Measurements from ENCODE around the gene UBE2K.
"Not testable (repeated sequence)": the region's sequence is repeated elsewhere in the genome, so short reads cannot be mapped to it uniquely, and the experiment has no call there.

The UBE2K gene

DNA sequence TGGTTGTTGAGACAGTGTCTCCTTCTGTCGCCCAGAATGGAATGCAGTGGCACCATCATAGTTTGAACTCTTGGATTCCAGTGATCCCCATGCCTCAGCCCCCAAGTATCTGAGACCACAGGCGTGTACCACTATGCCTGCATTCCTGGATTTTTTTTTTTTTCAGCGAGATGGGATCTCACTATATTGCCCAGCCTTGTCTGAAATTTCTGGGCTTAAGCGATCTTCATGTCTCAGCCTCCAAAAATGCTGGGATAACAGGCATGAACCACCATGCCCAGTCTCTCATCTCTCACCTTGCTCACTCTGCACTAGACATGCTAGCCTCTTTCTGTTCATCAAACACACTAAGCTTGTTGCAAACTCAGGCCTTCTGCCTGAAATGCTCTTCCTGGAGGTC is 104.1 kb downstream of the UBE2K start:
- DNase-seq (ENCODE audit: low spot score), result no peak

DNA sequence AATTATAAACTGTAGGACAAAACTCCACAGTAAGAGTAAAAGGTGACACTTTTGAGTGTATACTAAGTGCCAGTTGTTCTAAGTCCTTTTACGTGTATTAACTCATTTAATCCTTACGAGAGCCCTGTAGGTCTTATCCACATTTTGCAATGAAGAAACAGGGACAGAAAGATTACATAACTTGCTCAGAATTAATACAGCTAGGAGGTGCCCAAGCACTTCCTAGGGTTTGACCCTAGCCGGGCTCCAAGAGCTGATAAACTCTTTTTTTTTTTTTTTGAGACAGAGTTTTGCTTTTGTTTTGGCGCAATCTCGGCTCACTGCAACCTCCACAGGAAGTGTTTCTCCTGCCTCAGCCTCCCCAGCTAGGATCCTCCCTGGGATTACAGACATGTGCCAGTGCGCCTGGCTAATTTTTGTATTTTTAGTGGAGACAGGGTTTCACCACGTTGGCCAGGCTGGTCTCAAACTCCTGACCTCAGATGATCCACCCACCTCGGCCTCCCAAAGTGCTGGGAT is 110.4 kb downstream of the UBE2K start:
- no peak for DNase-seq (ENCODE audit: low spot score)

DNA sequence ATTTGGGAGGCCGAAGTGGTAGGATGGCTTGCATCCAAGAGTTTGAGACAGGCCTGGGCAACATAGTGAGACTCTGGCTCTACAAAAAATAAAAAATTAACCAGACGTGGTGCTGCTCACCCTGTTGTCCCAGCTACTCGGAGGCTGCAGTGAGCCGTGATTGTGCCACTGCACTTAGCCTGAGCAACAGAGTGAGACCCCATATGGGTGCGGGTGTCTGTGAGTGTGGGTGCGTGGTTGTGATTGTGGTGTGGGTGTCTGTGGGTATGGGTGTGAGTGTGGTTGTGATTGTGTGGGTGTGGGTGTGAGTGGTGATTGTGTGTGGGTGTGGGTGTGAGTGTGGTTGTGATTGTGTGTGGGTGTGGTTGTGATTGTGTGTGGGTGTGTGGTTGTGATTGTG is 114.6 kb downstream of the UBE2K start:
- DNase-seq (ENCODE audit: low spot score), result no peak

DNA sequence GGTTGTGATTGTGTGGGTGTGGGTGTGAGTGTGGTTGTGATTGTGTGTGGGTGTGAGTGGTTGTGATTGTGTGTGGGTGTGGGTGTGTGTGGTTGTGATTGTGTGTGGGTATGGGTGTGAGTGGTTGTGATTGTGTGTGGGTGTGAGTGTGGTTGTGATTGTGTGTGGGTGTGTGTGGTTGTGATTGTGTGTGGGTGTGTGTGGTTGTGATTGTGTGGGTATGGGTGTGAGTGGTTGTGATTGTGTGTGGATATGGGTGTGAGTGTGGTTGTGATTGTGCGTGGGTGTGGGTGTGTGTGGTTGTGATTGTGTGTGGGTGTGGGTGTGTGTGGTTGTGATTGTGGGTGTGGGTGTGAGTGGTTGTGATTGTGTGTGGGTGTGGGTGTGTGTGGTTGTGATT is 115.1 kb downstream of the UBE2K start:
- DNase-seq (ENCODE audit: low spot score), result not testable (repeated sequence)

DNA sequence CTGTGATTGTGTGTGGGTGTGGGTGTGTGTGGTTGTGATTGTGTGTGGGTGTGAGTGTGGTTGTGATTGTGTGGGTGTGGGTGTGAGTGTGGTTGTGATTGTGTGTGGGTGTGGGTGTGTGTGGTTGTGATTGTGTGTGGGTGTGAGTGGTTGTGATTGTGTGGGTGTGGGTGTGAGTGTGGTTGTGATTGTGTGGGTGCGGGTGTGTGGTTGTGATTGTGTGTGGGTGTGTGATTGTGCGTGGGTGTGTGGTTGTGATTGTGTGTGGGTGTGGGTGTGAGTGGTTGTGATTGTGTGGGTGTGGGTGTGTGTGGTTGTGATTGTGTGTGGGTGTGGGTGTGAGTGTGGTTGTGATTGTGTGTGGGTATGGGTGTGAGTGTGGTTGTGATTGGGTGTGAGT is 115.8 kb downstream of the UBE2K start:
- not testable (repeated sequence) for DNase-seq (ENCODE audit: low spot score)

DNA sequence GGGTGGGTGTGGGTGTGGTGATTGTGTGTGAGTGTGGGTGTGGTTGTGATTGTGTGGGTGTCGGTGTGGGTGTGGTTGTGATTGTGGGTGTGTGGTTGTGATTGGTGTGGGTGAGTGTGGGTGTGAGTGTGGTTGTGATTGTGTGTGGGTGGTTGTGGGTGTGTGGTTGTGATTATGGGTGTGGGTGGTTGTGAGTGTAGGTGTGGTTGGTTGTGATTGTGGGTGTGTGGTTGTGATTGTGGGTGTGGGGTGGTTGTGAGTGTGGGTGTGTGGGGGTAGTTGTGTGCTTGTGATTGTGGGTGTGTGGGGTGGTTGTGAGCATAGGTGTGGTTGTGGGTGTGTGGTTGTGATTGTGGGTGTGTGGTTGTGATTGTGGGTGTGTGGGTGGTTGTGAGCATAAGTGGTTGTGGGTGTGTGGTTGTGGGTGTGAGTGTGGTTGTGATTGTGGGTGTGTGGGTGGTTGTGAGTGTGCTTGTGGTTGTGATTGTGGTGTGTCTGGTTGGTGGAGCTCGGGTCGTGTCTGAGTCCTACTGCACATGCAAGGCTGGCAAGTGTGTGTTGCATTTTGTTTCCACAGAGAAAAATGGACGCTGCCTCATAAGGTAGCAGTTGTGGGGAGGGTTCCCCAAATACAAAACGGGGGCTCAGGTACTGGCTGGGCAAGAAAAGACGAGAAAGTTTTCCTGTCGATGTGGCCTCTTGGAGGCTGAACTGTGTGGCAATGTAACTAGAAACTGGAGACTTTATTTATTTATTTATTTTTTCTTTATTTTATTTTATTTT is 116.7 kb downstream of the UBE2K start:
- no peak for DNase-seq (ENCODE audit: low spot score)

DNA sequence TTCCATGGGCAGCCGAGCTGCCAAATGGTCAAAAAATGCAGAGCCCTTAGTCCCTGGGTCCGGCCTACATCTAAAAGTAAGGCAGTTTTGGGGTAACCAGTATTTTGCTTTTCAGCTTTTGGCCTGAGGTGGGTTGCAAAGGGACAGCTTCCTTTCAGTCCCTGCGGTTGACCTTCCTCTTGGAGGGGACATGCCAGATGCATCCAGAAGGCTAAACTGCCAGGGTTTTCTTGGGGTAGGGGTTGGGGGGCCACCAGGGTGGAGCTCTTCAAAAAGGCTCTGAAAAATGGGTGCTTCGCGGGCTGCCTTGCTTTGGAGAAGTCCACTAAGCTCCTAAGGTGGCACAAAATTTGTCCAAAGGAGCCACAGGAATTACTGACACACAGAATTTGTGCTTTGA is 120.7 kb downstream of the UBE2K start:
- no peak for DNase-seq (ENCODE audit: low spot score)

DNA sequence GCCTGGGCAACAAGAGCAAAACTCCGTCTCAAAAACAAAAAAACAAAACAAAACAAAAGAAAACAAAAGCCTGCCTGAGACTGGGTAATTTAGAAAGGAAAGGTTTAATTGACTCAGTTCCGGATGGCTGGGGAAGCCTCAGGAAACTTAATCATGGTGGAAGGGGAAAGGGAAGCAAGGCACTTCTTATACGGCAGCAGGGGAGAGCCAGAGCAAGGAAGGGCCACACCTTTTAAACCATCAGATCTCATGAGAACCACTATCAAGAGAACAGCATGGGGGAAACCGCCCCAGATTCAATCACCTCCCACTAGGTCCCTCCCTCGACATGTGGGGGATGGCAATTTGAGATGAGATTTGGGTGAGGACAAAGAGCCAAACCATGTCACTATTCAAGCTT is 122.2 kb downstream of the UBE2K start:
- DNase-seq (ENCODE audit: low spot score), result no peak

DNA sequence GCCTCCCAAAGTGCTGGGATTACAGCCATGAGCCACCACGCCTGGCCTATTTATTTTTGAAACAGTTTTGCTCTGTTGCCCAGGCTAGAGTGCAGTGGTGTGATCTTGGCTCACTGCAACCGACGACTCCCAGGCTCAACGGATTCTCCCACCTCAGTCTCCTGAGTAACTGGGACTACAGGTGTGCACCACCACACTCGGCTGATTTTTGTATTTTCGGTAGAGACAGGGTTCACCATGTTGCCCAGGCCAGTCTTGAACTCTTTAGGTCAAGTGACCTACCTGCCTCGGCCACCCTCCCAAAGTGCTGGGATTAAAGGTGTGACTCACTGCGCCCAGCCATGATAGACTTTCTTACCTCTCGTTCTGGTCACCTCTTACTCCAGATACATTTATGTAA is 124.0 kb downstream of the UBE2K start:
- no peak for DNase-seq (ENCODE audit: low spot score)

DNA sequence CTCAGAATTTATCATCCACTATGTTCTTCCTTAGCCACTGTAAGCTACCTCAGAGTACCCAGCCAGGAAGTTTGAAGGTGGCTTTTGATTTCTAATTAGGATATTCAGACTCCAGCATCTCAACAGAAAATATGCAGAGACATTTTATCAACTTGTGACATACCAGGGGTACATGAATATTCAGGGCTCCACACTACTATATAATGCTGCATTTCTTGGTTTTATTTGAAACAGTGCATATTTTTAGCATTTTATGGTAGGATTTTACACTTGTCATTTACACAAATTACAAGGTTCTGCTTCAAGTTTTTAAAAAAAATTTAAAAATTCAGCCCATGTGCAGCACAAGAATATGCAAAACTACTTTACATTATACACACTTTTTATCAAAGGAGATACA is 124.7 kb downstream of the UBE2K start:
- DNase-seq (ENCODE audit: low spot score), result no peak

DNA sequence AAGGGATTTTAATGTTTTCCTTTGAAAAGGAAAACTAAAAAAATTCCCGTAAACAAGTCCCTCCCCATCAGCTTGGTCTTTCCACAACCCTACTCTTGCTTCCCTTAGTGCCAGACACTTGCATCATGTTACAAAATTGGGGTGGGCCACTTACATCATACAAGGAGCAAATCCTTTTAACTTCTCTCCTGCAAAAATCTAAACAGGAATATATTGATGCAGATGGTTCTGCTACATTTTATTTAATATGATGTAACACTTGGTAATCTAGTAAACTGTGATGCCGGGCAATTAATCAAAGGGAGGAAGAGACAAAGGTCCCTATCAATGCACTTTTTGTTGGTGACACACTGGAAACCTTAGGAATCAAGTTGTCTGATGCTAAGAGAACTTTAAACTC is 125.3 kb downstream of the UBE2K start:
- peak; percentile 14 for DNase-seq (ENCODE audit: low spot score)

DNA sequence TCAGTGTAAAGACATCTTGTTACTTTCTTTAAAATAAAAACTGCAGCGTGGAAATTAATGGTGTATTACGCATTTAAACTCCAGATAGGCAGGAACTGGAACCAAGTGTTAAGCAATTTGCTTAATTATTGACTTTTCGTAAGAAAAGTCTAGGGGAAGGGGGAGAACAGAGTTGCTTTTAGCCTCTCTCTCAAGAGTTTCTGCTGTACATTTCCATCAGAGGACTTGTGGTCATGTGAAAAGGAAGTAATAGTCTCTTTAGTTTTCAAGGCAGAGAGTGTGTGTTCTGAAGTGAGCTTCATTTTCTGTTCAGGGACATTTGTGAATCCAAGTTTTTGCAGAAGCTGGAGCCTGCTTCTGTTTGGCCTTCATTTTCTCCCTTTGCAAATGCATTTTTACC is 127.2 kb downstream of the UBE2K start:
- DNase-seq (ENCODE audit: low spot score), result no peak

DNA sequence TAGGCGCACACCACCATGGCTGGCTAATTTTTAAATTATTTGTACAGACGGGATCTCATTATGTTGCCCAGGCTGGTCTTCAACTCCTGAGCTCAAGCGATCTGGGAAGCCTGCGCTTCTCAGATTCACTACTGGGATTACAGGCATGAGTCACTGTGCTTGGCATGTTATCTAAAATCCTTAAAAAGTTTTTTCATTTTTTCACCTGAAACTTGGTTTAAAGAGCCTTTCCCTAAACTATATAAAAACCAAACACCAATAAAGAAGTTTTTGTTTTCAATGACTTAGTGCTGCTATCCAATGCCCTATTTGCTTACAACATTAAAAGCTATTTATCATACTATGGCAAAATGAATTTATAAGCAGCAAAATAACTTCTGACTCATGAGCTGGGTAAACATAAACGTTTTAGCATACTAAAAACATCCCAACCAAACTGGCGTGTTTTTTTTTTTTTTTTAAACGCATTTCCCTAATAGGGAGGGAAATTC is 127.8 kb downstream of the UBE2K start:
- no peak for DNase-seq (ENCODE audit: low spot score)

All from AG08396 (cell line).